GM18517 (cell line): Measurements from ENCODE around the gene RNF212B.
"Not testable (repeated sequence)": the region's sequence is repeated elsewhere in the genome, so short reads cannot be mapped to it uniquely, and the experiment has no call there.

Experiments
- ATAC-seq: cut with Tn5 transposase; IDR thresholded peaks from one replicate; pipeline ENCODE4 v1.9.1; 2021; ENCODE audit warnings: mild to moderate bottlenecking, moderate library complexity; ENCODE audit not compliant: unreplicated experiment

The RNF212B gene

DNA sequence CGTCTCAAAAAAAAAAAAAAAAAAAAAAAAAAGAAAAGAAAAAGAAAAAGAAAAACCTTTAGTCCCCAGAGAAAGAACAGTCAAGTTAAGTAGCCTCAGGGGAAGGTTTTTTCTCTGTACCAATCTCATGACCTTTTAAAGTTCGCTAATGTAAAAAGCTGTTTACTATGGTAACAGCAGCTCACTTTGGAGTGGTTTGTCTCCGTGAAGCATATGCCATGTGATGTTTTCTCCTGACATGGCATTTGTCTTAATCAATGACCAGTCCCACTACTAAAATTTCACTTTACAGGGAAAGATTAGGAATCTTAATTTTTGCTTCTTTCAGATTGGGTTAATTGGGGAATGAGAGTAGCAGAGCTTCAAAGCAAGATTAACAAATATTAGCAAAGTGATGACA, 4.3 kb downstream of the RNF212B start:
- ATAC-seq, result no peak

GRCh38 chr14:23243066-23243465, 5.3 kb downstream of the RNF212B start:
- ATAC-seq, result no peak

GRCh38 chr14:23245282-23245681, 7.5 kb downstream of the RNF212B start:
- no peak for ATAC-seq

DNA sequence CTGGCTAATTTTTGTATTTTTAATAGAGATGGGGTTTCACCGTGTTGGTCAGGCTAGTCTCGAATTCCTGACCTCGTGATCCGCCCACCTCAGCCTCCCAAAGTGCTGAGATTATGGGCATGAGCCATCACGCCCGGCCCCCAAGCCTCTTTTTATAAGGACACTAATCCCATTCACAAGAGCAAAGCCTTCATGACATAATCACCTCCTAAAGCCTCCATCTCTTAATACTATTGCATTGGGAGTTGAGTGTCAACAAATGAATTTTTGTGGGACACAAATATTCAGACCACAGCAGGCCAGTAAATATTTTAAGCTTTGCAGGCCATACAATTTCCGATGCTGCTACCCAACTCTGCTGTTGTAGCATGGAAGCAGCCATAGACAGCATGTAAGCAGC, 10.9 kb downstream of the RNF212B start:
- ATAC-seq, result no peak

DNA sequence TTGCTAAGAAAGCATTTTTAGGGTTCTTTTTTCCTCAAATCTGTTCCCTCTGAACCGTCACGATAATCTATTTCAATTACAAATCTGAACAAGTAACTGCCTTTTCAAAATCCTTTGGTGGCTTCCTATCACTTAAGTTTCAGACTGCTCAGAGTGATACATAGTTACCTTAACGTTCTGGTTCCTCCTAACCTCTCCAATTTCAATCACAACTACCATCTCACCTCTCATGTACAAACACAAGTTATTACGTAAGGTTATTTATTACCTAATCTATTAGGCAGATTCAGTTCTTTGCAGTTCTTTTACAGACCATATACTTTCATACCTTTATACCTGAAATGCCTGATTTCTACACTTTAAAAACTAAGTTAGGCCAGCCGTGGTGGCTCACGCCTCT, 12.1 kb downstream of the RNF212B start:
- ATAC-seq, result no peak

DNA sequence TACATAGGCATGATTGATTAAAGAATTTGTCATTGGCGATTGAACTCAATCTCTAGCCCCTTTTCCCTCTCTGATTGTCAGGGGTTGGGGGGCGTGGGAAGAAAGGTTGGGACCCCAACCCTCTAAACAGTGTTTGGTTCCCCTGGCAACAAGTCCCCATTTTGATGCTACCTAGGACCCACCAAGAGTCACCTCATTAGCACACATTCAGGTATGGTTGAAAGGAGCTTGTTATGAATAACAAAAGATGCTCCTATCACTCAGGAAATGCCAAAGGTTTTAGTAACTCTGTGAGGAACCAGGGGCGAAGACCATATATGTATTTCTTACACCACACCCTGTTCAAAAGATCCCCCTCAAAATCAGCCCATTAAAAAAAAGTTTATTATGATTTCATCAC, 14.3 kb downstream of the RNF212B start:
- no peak for ATAC-seq

GRCh38 chr14:23252420-23253333, 14.9 kb downstream of the RNF212B start:
- no peak for ATAC-seq

- no peak for ATAC-seq
These were observed 20.5 kb downstream of the RNF212B start for GRCh38 chr14:23258256-23258655.

- no peak for ATAC-seq
These were observed 21.7 kb downstream of the RNF212B start for GRCh38 chr14:23259426-23259825.

GRCh38 chr14:23260849-23261248, 23.1 kb downstream of the RNF212B start:
- not testable (repeated sequence) for ATAC-seq

DNA sequence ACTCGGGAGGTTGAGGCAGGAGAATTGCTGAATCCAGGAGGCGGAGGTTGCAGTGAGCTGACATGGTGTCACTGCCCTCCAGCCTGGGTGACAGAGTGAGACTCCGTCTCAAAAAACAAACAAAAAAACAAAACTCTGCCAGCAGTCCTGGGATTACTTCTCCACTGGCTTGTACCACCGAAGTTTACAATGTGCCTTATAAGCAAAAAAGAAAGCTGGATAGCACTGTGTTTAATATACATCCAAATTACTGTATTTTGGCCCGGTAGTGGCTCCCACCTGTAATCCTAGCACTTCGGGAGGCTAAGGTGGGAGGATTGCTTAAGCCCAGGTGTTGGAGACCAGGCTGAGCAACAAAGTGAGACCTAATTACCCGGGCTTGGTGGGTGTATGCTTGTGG, 31.5 kb downstream of the RNF212B start:
- no peak for ATAC-seq

DNA sequence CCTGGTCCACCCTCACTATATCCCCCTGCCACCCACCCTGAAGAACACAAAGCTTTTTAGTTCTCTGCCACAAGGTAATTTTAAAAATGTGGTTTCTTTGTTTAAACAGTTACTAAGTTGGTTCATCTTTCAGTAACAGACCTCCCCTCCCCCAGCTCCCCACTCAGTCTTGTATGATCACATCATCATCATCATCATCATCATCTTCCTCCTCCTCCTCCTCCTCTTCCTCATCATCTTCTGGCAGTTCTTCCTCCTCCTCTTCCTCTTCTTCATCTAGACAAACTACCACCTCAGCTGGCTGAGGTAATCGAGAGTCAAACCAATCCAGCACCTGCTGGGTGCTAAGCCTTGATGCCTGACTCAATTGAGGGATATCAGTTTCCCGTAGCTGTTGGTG, 37.7 kb downstream of the RNF212B start:
- no peak for ATAC-seq

- ATAC-seq, result no peak
These were observed 39.5 kb downstream of the RNF212B start for GRCh38 chr14:23277189-23277588.

DNA sequence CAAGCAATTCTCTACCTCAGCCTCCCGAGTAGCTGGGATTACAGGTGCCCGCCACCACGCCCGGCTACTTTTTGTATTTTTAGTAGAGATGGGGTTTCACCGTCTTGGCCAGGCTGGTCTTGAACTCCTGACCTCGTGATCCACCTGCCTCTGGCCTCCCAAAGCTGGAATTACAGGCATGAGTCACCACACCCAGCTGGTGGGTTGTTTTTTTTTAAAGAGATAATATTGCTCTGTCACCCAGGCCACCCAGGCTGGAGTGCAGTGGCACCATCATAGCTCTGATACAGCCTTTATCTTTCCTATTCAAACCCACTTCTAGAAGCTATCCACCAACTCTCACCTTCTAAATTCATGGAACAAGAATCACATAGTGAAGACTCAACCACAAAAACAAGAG, 40.2 kb downstream of the RNF212B start:
- ATAC-seq, result not testable (repeated sequence)

- ATAC-seq, result no peak
These were observed 43.5 kb downstream of the RNF212B start for GRCh38 chr14:23281247-23281646.

DNA sequence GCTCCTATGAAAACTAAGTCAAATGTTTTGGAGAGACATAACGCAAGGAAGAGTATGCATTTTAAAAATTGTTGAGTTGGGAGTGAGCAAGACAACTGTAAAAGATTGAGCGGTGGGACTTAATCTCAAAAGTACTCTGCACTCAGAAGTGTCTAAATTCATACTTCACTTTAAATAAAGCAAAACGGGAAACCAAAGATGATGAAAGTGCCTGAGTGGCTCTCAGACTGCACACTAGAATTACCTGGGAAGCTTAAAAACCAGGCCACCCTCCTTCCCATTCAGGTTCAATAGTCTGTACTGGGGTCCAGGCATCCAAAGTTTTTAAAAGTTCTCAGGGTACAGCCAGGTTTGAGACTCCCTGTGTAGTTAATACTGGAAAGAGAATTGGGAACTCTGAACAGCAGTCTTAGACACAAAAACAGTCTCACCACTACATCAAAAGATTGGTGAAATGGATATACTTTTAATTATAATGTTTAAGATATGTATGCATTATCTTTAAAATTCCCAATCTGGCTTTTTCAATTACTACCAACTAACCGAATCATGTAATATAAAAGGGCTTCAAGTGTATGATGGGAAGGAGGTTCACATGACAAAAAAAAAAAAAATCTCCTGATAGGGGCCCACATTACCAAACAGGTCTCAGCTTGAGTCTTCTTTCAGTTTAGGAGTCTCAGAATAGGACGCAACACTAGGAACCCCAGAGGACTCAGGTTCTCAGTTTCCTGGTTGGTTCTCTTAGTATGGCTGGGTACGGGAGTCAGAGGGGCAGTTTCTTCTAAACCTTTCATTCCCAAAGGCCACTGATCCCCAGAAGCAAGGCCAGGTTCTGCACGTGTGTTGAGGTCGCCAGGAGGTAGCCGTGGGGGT, 47.2 kb downstream of the RNF212B start:
- ATAC-seq, result no peak

DNA sequence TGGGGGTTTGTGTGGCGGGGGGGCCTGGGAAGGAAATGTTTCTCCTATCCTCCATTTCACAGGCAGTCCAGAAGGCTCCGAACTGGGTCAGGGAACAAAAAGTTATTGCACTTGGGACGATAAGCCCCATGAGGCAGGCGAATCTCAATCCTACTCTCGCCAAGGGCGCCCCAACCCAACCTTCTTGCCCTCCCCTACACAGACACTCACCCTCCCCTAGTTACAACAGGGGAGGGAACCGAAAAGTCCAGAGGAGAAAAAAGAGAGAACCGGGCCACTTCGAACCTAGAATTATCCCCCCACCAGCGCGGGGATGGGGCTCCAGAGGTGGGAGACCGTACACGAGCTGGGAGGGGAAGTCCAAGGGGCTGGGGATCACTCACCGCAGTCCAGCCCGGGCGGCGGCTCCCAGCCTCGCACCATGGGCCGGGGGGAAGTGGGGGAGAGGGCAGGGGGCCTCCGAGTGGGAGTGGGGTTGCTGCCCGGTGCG, 47.8 kb downstream of the RNF212B start:
- ATAC-seq, result peak; percentile 8

DNA sequence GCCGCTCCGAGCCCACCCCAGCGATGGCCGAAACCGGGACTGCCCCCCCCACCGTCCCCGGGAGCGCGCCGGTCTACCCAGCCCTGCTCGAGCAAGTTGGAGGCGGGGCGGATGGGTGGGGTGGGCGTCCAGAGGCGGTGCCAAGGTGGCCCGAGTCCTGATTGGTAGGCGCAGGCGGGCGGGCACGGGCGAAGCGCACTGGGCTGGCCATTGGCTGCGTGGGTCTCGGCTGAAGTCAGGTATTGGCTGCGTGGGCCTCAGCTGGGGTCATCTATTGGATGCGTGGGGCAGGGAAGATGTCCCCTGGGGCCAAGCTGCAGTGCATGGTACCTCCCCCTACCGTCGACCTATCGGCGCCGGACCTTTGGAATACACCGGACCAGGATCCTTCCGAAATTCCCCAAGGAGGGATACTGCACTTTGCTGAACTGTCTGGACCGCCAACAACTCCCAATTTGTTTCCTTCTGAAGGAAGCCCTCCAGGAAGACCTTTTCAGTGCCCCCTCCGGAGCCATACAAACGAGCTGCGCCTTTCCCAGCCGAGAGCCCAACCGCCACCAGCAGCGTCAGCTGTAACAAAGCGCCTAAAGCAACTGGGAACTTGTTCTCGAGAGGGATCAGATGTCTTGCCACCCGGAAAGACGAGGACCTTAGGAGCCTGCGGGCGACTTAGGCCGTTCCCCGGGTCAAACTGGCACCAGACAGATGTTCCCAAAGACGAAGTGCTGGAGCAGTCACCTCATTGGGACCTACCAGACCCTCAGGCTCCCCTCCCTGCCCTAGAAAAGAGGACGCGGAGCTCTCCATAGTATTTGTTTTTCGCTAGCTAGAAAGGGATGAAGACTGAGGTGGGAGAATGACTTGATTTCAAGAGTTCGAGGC, 48.5 kb downstream of the RNF212B start, which contains the start of gene HOMEZ:
TSS of gene HOMEZ (minus strand) at position 113 of the 882 bp plus-strand sequence. CDS start 180 bp downstream, outside the sequence.
- ATAC-seq, result peak; percentile 97

- ATAC-seq, result no peak
These were observed 49.3 kb downstream of the RNF212B start for GRCh38 chr14:23286902-23287479.
